Suprapubic skin (tissue), 4 donors: Measurements from ENCODE around the gene FAM107A.

Source experiments
- POLR2A ChIP-seq, 2 donors: fragments of 450-650 bp; IDR thresholded peaks; one replicate each; pipeline ENCODE4 v1.6.1; 2017; ENCODE audit warnings: antibody characterized with exemption in 2 of 2, mild to moderate bottlenecking in 2 of 2, moderate library complexity in 2 of 2
- POLR2AphosphoS5 ChIP-seq, 3 donors: sonication (generic); formaldehyde crosslinking; IDR thresholded peaks; one replicate each; pipeline ENCODE4 v1.6.1; 2017; ENCODE audit warnings: antibody characterized with exemption in 3 of 3

GRCh38 chr3:58607816-58608215, 30.6 kb upstream of the FAM107A start:
- TF ChIP-seq POLR2AphosphoS5 (IDR thresholded peaks at IDR 0.05) (no peak), POLR2A (IDR thresholded peaks at IDR 0.05) (no peak)
